ENCODE measurements around the gene ELP1.

DNA sequence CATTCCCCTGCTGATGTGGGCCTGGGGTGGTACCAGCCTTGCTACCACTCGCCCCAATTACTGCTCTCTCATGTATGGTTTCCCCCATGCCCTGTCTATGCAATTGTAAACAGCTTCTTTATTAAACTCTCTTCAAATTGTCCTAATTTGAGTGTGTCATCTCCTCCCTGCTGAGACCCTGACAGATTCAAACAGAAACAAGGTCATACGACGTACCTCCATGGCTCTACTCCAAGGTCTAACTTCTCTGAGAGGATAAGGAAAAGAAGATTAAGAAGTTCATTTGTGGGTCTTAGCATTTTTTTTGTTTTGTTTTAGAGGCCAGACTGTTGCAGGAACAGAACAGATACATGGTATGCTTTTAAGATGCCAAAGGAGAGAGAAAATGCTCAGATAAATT is 38.3 kb upstream of the ELP1 start:
- no peak for TF ChIP-seq EZH2 (IDR thresholded peaks at IDR 0.05; ENCODE audit: insufficient read depth, poor library complexity, severe bottlenecking)
- no peak for TF ChIP-seq EZH2phosphoT487 (IDR thresholded peaks at IDR 0.05; ENCODE audit: insufficient read depth, low read depth)
